ENCODE data around the gene HMSD.

DNA sequence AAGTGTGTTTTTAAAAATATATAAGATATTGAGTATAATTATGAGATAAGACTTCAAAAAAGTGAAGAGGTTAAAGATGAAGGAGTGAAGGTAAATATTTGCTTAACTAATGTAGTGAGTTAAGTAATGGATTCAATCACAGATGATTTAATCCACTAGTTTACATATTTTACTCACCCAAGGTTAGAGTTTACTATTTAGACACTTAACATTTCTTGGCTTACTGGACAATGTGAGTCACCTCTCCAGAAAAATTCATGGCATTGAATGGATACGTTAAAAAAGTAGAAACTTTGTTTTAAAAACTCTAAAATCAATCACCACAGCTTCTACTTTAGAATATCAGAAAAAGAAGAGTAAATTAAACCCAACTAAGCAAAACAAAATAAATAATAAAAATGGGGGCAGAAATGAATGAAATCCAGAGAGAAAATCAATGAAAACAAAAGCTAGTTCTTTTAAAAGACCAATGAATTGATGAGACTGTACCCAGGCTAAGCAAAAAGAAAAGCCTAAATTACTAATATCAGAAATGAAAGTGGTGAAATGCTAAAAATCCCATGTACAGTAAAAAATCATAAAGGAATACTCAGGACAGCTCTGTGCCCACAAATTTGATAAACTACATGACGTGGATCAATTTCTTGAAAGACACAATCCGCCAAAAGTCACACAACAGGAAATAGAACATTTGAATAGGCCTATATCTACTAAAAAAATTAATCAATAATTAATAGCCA, 1.9 kb upstream of the HMSD start:
- no peak for TF ChIP-seq CTCF (IDR thresholded peaks at IDR 0.05)
- no peak for TF ChIP-seq POLR2AphosphoS5 (IDR thresholded peaks at IDR 0.05)
- TF ChIP-seq EP300 (IDR thresholded peaks at IDR 0.05), result no peak

Measured in upper lobe of left lung (tissue), 4 donors.